Activated T-cell treated with anti-CD3 and anti-CD28 coated beads, Interleukin-2, amount 50 U/mL, for 1 hour (primary cell): ENCODE results near the gene ENAH.
"Not testable (repeated sequence)": the region's sequence is repeated elsewhere in the genome, so short reads cannot be mapped to it uniquely, and the experiment has no call there.

Source experiments
- DNase-seq: peaks from one replicate; pipeline ENCODE4 v3.0.0-alpha.2; 2020

ENAH gene

GRCh38 chr1:225642177-225642576 is 10.7 kb downstream of the ENAH start:
- no peak for DNase-seq

DNA sequence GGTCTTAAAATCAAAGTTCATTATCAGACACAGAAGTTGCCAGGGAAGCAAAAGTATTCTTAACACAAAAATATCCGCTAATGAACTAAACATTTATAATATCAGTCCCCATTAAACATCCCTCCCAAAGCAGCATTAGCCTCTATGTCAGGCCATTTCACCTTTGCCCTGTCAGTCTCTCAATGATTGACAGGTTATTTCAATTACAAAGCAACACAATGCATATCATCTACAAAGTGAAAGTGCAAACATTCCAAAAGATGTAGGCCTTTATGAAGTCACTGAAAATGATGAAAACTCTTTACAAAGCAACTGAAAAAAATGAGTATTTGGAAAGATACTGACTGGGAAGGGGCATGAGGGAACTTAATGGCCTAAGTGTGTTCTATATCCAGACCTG is 14.1 kb downstream of the ENAH start:
- no peak for DNase-seq

DNA sequence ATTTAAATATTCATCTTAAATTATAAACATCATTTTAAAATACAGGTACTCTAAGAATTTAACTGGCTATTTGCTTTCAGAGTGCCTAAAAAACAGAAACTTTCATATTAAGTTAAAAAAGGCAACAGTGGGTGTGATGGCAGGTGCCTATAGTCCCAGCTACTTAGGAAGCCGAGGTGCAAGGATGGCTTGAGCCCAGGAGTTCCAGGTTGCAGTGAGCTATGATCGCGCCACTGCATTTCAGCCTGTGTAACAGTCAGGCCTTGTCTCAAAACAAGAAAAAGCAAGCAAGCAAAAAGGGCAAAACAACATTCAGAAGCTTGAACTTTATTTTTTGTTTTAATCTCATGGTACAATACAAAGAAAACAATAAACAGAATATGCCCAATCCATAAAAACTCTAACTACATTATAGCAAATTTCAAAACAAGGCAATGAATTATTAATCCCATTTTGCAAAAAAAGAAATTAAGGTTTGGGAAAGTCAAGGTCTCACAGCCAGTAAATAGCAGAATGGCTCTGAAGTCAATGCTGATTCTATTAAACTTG is 15.2 kb downstream of the ENAH start:
- no peak for DNase-seq

GRCh38 chr1:225636992-225637391 is 15.9 kb downstream of the ENAH start:
- not testable (repeated sequence) for DNase-seq

GRCh38 chr1:225635649-225636048 is 17.3 kb downstream of the ENAH start:
- DNase-seq = no peak

GRCh38 chr1:225632836-225633235 is 20.1 kb downstream of the ENAH start:
- DNase-seq = not testable (repeated sequence)

DNA sequence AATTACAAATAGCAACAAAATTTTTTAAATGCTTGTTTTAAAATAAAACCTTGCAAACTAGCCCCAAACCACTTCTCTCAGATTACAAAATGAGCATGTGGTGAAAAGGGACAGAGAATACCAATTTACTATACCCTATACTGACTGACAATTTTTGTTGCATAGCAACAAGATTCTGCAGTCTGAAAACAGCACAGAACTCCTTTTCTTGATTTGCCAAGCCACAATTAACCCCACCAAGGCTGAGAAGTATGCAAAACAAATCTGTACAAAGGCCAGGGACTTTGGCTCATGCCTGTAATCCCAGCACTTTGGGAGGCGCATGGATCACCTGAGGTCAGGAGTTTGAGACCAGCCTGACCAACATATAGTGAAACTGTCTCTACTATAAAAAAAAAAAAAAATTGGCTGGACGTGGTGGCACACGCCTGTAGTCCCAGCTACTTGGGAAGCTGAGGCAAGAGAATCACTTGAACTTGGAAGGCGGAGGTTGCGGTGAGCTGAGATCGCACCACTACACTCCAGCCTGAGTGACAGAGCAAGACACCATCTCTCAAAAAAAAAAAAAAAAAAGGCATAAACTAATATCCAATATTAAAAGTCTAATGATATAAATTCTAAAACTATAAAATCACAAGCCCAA is 21.8 kb downstream of the ENAH start:
- no peak for DNase-seq

GRCh38 chr1:225629483-225629882 is 23.4 kb downstream of the ENAH start:
- DNase-seq = no peak

GRCh38 chr1:225628794-225629193 is 24.1 kb downstream of the ENAH start:
- DNase-seq = not testable (repeated sequence)

GRCh38 chr1:225627304-225627947 is 25.5 kb downstream of the ENAH start:
- DNase-seq = no peak

DNA sequence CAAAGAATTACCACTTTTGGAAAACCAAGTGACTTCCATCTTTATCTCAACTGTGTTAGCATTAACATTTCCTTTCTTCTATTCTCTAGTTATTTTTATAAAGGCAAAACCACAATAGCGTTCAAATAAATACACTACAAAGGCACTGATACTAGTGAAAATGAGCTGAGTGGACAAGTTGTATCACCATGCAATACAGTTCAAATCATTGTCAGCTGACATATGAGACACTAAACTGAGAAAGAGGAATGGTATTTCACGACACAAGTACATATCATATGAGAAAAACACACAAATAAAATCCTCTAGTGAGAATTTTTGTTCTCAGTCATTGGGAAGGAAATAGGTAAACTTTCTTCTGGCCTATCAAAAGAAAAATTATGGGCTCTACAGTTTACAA is 26.2 kb downstream of the ENAH start:
- no peak for DNase-seq

GRCh38 chr1:225617956-225618355 is 35.0 kb downstream of the ENAH start:
- no peak for DNase-seq

- no peak for DNase-seq
These were observed 35.4 kb downstream of the ENAH start for GRCh38 chr1:225617479-225617878.

DNA sequence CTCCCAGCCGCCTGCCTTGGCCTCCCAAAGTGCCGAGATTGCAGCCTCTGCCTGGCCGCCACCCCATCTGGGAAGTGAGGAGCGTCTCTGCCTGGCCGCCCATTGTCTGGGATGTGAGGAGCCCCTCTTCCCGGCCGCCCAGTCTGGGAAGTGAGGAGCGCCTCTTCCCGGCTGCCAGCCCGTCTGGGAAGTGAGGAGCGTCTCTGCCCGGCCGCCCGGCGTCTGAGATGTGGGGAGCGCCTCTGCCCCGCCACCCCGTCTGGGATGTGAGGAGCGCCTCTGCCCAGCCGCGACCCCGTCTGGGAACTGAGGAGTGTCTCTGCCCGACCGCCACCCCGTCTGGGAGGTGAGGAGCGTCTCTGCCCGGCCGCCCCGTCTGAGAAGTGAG is 37.5 kb downstream of the ENAH start:
- not testable (repeated sequence) for DNase-seq

DNA sequence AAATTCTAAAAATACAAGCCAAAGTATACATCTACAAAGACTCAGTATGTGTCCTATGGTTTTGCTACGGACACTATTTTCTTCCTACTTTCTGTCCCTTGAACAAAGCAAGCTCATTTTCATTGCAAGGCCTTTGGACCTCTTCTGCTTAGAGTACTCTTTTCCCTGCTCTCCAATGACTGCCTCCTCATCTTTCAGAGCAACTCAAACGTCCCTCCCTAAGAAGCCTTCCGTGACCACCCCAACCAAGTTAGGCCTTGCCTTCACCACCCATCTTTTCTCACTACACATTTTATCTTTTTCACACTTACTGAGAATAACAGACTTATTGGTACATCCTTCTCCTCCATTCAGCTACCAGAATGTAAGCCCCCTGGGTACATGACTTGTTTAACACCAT is 39.9 kb downstream of the ENAH start:
- no peak for DNase-seq

DNA sequence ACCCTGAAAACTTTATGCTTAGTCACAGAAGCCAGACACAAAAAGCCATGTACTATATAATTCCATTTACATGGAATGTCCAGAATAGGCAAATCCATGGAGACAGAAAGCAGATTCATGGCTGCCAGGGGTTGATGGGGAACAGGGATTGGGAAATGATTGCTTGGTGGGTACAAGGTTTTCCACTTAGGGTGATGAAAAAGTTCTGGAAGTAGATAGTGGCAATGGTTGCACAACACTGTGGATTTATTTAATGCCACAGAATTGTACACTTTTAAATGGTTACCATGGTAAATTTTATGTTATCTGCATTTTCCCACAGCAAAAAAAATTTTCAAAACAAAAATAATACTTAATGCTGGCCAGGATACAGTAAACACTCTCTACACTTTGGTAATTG is 40.6 kb downstream of the ENAH start:
- DNase-seq = no peak

GRCh38 chr1:225611537-225612223 is 41.2 kb downstream of the ENAH start:
- DNase-seq = no peak

DNA sequence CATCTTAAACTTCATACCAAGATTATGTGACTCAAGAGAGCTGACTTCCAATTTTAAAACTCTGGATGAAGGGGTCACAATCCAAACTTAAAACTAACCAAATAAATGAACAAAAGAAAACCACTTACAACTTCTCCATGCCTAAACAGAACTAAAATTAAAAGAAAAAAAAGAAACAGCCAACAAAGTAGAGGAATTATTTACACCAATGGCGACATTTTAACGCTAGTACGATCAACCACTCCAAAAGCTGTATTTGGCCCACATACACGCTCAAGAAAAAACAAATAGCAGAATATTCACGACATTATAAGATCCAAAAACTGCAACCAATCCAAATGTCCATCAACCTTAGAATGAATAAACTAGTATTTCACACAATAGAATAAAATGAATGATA is 42.4 kb downstream of the ENAH start:
- no peak for DNase-seq

DNA sequence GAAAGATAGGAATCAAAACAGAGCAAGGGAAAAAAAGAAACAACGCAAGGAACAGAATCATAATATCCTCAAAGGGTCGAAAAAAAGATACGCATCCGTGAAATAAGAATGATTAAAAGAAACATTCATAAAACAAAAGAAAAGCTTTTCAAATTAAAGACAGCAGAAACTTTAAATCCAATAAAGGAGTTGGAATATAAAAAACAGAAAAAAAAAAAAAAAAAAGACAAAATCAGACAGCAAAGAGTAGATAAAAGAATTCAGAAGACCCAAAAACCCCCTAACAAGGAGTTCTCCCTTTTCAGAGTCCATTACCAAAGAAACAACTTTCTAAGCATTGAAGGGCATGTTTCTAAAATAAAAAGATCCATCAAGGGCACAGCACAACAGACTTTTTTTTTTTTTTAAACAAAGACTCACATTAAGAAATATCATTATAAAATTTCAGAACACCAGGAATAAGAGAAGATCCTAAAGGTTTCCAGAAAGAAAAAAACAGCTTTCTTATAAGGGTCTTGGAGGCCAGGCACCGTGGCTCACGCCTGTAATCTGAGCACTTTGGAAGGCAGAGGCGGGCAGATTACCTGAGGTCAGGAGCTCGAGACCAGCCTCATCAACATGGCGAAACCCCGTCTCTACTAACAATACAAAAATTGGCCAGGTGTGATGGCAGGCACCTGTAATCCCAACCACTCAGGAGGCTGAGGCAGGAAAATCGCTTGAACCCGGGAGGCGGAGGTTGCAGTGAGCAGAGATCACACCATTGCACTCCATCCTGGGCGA is 44.7 kb downstream of the ENAH start:
- DNase-seq = no peak

- DNase-seq = no peak
These were observed 45.6 kb downstream of the ENAH start for GRCh38 chr1:225607355-225607754.

DNA sequence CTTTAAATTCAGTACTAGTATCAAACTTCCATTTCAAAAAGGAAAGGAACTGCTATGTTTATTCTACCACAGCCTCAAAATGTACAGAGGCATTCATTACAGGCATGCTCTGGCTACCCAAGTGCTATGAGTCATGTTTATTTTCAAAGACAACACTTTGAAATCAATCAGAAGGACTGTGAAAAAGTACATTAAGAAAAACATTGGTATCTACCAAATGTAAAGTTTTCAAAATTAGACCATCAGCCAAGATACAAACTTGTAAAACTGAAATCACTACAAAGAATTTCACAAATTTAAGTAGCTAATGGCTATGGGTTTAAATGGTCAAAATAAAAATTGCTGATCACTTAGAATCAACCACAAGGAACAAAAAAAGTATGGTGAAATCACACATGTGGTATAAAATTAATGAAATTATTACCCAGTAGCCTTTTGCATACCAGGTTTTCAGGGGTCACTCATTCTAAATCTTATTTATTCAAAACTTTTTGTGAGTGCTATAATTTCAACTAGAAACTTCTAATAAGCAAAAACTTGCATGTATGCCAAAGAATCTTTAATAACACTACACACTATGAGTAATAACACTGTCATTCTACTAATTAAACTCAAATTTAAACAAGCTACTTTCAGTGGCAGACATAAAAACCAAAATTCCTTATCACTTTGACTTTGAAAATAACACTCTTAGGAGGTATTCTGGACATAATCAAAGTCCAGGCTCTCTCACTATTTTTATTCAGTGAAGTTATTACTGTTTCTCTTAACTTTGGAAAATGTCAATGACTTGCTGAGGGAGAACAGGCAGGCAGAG is 49.2 kb downstream of the ENAH start:
- DNase-seq = no peak

DNA sequence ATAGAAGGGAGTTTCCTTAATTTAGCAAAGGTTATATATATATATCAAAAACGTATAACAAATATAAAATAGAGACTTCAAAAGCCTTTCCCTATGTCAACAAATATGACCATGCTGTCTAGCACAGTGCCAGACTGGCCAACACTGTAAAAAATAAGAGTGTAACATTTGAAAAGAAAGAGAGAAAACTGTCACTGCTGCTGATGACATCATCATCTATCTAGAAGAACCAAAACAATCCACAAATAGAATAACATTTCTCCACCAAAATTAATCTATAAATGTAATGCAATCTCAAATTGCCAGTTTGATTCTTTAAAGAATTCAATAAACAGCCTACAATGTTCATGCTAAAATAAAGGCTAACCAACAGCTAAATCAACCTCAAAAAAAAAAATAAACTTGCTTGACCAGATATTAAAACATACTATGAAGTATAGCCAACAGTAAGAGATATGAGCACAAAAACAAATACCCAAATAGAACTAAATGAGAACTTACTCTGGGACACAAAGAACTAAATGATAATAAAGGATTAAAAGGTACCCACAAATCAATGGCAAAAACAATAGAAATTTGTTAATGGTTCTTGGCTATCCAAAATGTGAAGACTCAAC is 50.2 kb downstream of the ENAH start:
- no peak for DNase-seq
